DMS153 treated with DMSO at 0.1 percent for 48 hours (cell line): ENCODE measurements around the gene GATM.

Experiments
- DNase-seq: peaks from one replicate; lab custom pipeline; 2025; ENCODE audit not compliant: unreplicated experiment; lab: John Stamatoyannopoulos, UW

The GATM gene

GRCh38 chr15:45378149-45378912, at the start of gene GATM:
TSS of gene GATM (minus strand) at chr15:45378544. CDS start at chr15:45378453, 91 bp downstream.
- DNase-seq = peak; percentile 41

- DNase-seq = no peak
Observed at GRCh38 chr15:45427085-45427484, 48.7 kb upstream of the GATM start.

GRCh38 chr15:45425135-45425534, 46.8 kb upstream of the GATM start:
- DNase-seq = no peak

- no peak for DNase-seq
Observed at GRCh38 chr15:45424429-45424828, 46.1 kb upstream of the GATM start.

GRCh38 chr15:45417303-45417950, 39.1 kb upstream of the GATM start:
- DNase-seq = no peak

- DNase-seq = no peak
Observed at GRCh38 chr15:45414215-45414885, 36.0 kb upstream of the GATM start.

- DNase-seq = no peak
Observed at GRCh38 chr15:45409596-45409995, 31.3 kb upstream of the GATM start.

GRCh38 chr15:45407786-45408185, 29.4 kb upstream of the GATM start:
- no peak for DNase-seq

GRCh38 chr15:45402955-45403877, 24.9 kb upstream of the GATM start:
- DNase-seq = no peak

- DNase-seq = peak; percentile 87
Observed at GRCh38 chr15:45402162-45402954, 24.0 kb upstream of the GATM start.

GRCh38 chr15:45401665-45402161, 23.4 kb upstream of the GATM start:
- no peak for DNase-seq

GRCh38 chr15:45399381-45400212, 21.3 kb upstream of the GATM start:
- DNase-seq = peak; percentile 1

GRCh38 chr15:45397116-45397665, 18.8 kb upstream of the GATM start:
- no peak for DNase-seq

- no peak for DNase-seq
Observed at GRCh38 chr15:45395943-45396342, 17.6 kb upstream of the GATM start.

- no peak for DNase-seq
Observed at GRCh38 chr15:45394681-45395080, 16.3 kb upstream of the GATM start.

GRCh38 chr15:45393851-45394250, 15.5 kb upstream of the GATM start:
- no peak for DNase-seq

- no peak for DNase-seq
Observed at GRCh38 chr15:45392584-45392855, 14.2 kb upstream of the GATM start.

GRCh38 chr15:45391746-45392583, 13.6 kb upstream of the GATM start:
- no peak for DNase-seq
